DOHH2 (cell line): ENCODE measurements around the gene SELENOP.

ENCODE experiments used
- H3F3A ChIP-seq: fragments of 200-600 bp; sonication (generic), shearing (Covaris generic); 2 replicates; pipeline ENCODE4 v1.6.0; 2016; ENCODE audit warnings: antibody characterized with exemption, mild to moderate bottlenecking; ENCODE audit not compliant: control insufficient read depth, insufficient read depth
- H3K27ac ChIP-seq: fragments of 200-600 bp; sonication (generic); 2 replicates; pipeline ENCODE4 v1.5.1; 2014; ENCODE audit warnings: low read depth, mild to moderate bottlenecking, low read length, moderate library complexity
- H3K27me3 ChIP-seq: fragments of 200-600 bp; sonication (generic); 2 replicates; pipeline ENCODE4 v1.6.1; 2014; ENCODE audit warnings: mild to moderate bottlenecking, low read length, mixed read lengths; ENCODE audit not compliant: control insufficient read depth
- H3K36me3 ChIP-seq: fragments of 200-600 bp; sonication (generic); 2 replicates; pipeline ENCODE4 v1.6.1; 2014; ENCODE audit warnings: mild to moderate bottlenecking, low read length, moderate library complexity, mixed read lengths; ENCODE audit not compliant: control insufficient read depth
- H3K4me1 ChIP-seq: fragments of 200-600 bp; sonication (generic); 2 replicates; pipeline ENCODE4 v1.6.1; 2014; ENCODE audit warnings: mild to moderate bottlenecking, low read length, mixed read lengths; ENCODE audit not compliant: control insufficient read depth
- H3K4me2 ChIP-seq: fragments of 200-600 bp; sonication (generic); 2 replicates; pipeline ENCODE4 v1.6.0; 2014; ENCODE audit warnings: mild to moderate bottlenecking, low read length, moderate library complexity
- H3K4me3 ChIP-seq: fragments of 200-600 bp; sonication (generic); 2 replicates; pipeline ENCODE4 v1.5.1; 2014; ENCODE audit warnings: mild to moderate bottlenecking, low read length, mixed read lengths
- H3K79me2 ChIP-seq: fragments of 200-600 bp; sonication (generic); 2 replicates; pipeline ENCODE4 v1.6.1; 2014; ENCODE audit warnings: mild to moderate bottlenecking, low read length, mixed read lengths; ENCODE audit not compliant: control insufficient read depth
- H3K9me2 ChIP-seq: fragments of 200-600 bp; sonication (generic); replicated peaks from 2 replicates; pipeline ENCODE4 v1.6.1; 2014; ENCODE audit warnings: mild to moderate bottlenecking, low read length, mixed read lengths; ENCODE audit not compliant: control insufficient read depth
- H3K9me3 ChIP-seq: fragments of 200-600 bp; sonication (generic); 2 replicates; pipeline ENCODE4 v1.6.1; 2014; ENCODE audit warnings: antibody characterized with exemption, low read length, mixed read lengths; ENCODE audit not compliant: control insufficient read depth, insufficient read depth
- H4K20me1 ChIP-seq: fragments of 200-600 bp; sonication (generic); 2 replicates; pipeline ENCODE4 v1.6.0; 2014; ENCODE audit warnings: low read depth, mild to moderate bottlenecking, antibody characterized with exemption, low read length, moderate library complexity; ENCODE audit not compliant: control insufficient read depth, insufficient read depth
- EZH2phosphoT487 ChIP-seq: fragments of 200-600 bp; sonication (generic); IDR thresholded peaks from 2 replicates; pipeline ENCODE4 v1.6.1; 2017; ENCODE audit warnings: borderline replicate concordance, mild to moderate bottlenecking, antibody characterized with exemption, low read length, moderate library complexity, mixed read lengths
- TF ChIP-seq, protein P1 (sequence below): fragments of 200-600 bp; sonication (generic); IDR thresholded peaks from one replicate; pipeline ENCODE4 v1.5.1; 2014; ENCODE audit warnings: antibody characterized with exemption, mild to moderate bottlenecking, low read depth, low read length; ENCODE audit not compliant: poor library complexity, severe bottlenecking

The SELENOP gene

DNA sequence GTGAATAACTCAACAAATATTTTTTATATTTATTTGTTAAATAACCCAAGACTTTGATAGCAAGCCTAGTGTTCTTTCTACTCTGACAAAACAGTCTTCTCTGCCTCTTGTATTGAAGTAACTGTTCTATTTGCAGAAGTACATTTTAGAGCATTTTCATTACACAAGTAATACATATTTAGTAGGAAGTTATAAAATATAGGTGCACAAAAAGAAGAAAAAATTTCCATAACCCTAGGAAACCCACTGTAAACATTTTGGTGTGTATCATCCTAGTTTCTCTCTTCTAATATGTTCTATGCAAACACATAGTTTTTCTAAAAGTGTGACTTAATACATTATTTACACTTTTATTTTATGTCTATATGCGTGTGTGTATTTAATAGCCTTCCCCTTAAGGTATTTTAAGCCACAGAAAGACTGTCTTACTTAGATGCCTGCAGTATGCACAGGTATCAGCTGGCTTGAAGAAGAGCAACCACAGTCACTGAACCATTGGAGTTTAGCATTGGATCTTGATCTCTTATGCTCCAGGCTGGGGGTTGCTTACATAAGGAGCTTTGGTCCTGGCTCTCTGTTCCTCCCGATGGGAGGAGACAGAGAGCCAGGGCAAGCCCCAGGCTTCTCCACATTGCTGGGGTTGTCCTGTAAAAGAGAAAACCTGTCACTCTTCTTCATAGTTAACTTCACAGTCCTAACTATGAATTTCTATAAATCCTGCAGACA lies 3.8 kb downstream of the SELENOP start:
- Histone ChIP-seq H3K4me3 (no peak overlapping the region), H3K9me3 (no peaks in the 10 kb centered on the region), H4K20me1 (no peaks in the 10 kb centered on the region), H3K79me2 (no peaks in the 10 kb centered on the region), H3K4me1 (no peaks in the 10 kb centered on the region), H3K27me3 (no peaks in the 10 kb centered on the region), H3K36me3 (no peaks in the 10 kb centered on the region), H3K27ac (no peak overlapping the region), H3F3A (no peaks in the 10 kb centered on the region), H3K4me2 (no peak overlapping the region), H3K9me2 (no peaks in the 10 kb centered on the region)
- TF ChIP-seq, protein P1, sequence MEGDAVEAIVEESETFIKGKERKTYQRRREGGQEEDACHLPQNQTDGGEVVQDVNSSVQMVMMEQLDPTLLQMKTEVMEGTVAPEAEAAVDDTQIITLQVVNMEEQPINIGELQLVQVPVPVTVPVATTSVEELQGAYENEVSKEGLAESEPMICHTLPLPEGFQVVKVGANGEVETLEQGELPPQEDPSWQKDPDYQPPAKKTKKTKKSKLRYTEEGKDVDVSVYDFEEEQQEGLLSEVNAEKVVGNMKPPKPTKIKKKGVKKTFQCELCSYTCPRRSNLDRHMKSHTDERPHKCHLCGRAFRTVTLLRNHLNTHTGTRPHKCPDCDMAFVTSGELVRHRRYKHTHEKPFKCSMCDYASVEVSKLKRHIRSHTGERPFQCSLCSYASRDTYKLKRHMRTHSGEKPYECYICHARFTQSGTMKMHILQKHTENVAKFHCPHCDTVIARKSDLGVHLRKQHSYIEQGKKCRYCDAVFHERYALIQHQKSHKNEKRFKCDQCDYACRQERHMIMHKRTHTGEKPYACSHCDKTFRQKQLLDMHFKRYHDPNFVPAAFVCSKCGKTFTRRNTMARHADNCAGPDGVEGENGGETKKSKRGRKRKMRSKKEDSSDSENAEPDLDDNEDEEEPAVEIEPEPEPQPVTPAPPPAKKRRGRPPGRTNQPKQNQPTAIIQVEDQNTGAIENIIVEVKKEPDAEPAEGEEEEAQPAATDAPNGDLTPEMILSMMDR = no peak
- no peak for TF ChIP-seq EZH2phosphoT487

DNA sequence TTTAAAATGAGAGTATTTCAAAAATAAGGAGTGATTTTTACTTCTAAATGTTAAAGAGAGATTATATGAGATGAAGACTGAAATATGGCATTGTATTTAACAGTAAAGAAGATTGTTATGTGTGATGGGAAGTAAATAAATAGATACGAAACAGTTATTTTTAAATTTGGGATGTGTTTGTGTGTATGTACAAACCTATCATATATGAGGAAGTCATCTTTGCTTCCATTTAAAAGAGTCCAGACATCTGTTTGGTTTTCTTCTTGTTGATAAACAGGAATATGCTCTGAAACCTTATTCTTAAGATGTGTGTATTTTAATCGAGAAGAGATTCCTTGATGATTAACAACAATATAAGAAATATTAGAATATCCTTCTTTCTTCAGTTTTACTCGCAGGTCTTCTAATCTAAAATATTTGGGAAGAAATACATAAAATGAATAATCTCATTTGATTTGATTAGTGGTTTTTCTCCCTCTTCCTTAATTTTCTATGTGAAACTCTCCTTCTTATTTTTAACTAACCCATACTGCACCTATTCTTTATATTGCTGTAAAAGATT lies 4.9 kb downstream of the SELENOP start:
- no peak overlapping the region for H3K4me2 ChIP-seq
- H3K27me3 ChIP-seq = no peaks in the 10 kb centered on the region
- no peaks in the 10 kb centered on the region for H4K20me1 ChIP-seq
- no peak overlapping the region for H3K27ac ChIP-seq
- no peaks in the 10 kb centered on the region for H3F3A ChIP-seq
- H3K9me3 ChIP-seq = no peaks in the 10 kb centered on the region
- H3K36me3 ChIP-seq = no peaks in the 10 kb centered on the region
- no peak for TF ChIP-seq EZH2phosphoT487
- TF ChIP-seq, protein P1 = no peak
- H3K79me2 ChIP-seq = no peaks in the 10 kb centered on the region
- H3K4me1 ChIP-seq = no peaks in the 10 kb centered on the region
- H3K9me2 ChIP-seq = no peaks in the 10 kb centered on the region
- no peak overlapping the region for H3K4me3 ChIP-seq

DNA sequence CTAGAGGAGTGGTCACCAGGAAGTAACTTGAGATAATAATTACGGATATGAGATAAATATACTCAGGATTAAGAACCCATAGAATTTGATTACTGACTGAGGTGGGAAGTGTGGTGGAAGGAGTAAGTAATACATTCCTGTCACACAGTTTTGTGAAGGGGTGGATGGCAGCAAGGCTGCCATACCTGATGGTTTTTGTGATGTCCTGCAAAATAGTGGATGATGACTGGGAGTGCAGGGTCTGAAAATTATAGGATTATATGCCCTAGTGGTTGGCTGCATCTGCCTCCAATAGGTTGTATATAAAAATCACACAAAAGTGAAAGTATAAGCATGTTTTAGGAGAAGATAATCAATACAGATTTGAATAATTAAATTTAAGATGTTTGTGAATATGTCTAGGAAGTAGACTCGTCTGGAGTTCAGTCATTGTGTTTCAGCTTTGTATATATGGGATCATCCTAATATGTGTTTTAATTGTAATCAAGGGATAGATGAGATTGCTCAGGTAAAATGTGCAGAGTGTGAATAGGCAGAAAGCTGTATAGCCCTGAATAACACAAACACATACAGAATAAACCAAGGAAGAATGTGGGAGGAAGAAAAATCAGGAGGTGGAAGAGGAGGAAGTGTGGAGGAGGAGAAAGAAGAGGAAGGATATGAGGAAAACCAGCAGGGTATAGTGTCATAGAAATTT lies 5.5 kb downstream of the SELENOP start:
- Histone ChIP-seq H3K27me3 (no peaks in the 10 kb centered on the region), H4K20me1 (no peaks in the 10 kb centered on the region), H3K4me2 (no peak overlapping the region), H3K36me3 (no peaks in the 10 kb centered on the region), H3K4me1 (no peaks in the 10 kb centered on the region), H3K27ac (no peak overlapping the region), H3F3A (no peaks in the 10 kb centered on the region), H3K4me3 (no peak overlapping the region), H3K9me2 (no peaks in the 10 kb centered on the region), H3K9me3 (no peaks in the 10 kb centered on the region), H3K79me2 (no peaks in the 10 kb centered on the region)
- TF ChIP-seq, protein P1 = no peak
- no peak for TF ChIP-seq EZH2phosphoT487
